ENCODE results near the gene MAPK8IP1.

Gene MAPK8IP1

GRCh38 chr11:45894555-45895247 is 9.2 kb downstream of the MAPK8IP1 start (continued):
- no peak for TF ChIP-seq PRDM1 (tag by site-specific recombination; IDR thresholded peaks at IDR 0.05)
- TF ChIP-seq GLIS2 (tag by site-specific recombination; IDR thresholded peaks at IDR 0.05) = no peak
- no peak for TF ChIP-seq ZNF354C (tag by site-specific recombination; IDR thresholded peaks at IDR 0.05; ENCODE audit: borderline replicate concordance, low read depth)
- no peak for TF ChIP-seq ZNF549 (tag by site-specific recombination; IDR thresholded peaks at IDR 0.05)
- TF ChIP-seq SP2 (tag by site-specific recombination; IDR thresholded peaks at IDR 0.05) = peak; percentile 34; the same call in 1 of the 2 replicates
- no peak for TF ChIP-seq ZNF837 (tag by site-specific recombination; IDR thresholded peaks at IDR 0.05)

- no peaks in the 10 kb centered on the region for H3K9me3 ChIP-seq (ENCODE audit: control insufficient read depth, insufficient read depth, low read depth, low read length)
- TF ChIP-seq, protein P1, sequence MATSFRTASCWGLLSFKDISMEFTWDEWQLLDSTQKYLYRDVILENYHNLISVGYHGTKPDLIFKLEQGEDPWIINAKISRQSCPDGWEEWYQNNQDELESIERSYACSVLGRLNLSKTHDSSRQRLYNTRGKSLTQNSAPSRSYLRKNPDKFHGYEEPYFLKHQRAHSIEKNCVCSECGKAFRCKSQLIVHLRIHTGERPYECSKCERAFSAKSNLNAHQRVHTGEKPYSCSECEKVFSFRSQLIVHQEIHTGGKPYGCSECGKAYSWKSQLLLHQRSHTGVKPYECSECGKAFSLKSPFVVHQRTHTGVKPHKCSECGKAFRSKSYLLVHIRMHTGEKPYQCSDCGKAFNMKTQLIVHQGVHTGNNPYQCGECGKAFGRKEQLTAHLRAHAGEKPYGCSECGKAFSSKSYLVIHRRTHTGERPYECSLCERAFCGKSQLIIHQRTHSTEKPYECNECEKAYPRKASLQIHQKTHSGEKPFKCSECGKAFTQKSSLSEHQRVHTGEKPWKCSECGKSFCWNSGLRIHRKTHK (tag by site-specific recombination; IDR thresholded peaks at IDR 0.05) = no peak
- TF ChIP-seq ZNF416 (tag by site-specific recombination; IDR thresholded peaks at IDR 0.05) (no peak), ZBTB10 (tag by site-specific recombination; IDR thresholded peaks at IDR 0.05) (no peak), KLF7 (tag by site-specific recombination; IDR thresholded peaks at IDR 0.05; ENCODE audit: borderline replicate concordance) (no peak), BCL6B (tag by site-specific recombination; IDR thresholded peaks at IDR 0.05) (no peak), OSR2 (tag by site-specific recombination; IDR thresholded peaks at IDR 0.05) (no peak), ZFP3 (tag by site-specific recombination; IDR thresholded peaks at IDR 0.05; ENCODE audit: low read depth) (no peak), ZNF544 (tag by site-specific recombination; IDR thresholded peaks at IDR 0.05) (no peak), PBX3 (CRISPR knock-in tag; IDR thresholded peaks at IDR 0.05) (no peak), ZNF530 (tag by site-specific recombination; IDR thresholded peaks at IDR 0.05; ENCODE audit: low read depth) (no peak)
- TF ChIP-seq, protein P2, sequence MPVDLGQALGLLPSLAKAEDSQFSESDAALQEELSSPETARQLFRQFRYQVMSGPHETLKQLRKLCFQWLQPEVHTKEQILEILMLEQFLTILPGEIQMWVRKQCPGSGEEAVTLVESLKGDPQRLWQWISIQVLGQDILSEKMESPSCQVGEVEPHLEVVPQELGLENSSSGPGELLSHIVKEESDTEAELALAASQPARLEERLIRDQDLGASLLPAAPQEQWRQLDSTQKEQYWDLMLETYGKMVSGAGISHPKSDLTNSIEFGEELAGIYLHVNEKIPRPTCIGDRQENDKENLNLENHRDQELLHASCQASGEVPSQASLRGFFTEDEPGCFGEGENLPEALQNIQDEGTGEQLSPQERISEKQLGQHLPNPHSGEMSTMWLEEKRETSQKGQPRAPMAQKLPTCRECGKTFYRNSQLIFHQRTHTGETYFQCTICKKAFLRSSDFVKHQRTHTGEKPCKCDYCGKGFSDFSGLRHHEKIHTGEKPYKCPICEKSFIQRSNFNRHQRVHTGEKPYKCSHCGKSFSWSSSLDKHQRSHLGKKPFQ (tag by site-specific recombination; IDR thresholded peaks at IDR 0.05) = no peak
Observed at GRCh38 chr11:45895553-45896259, 10.3 kb downstream of the MAPK8IP1 start.

More at GRCh38 chr11:45895553-45896259, 10.3 kb downstream of the MAPK8IP1 start:
- Histone ChIP-seq H3K27ac (ENCODE audit: extremely low read depth, low read depth, low read length) (no peak overlapping the region), H3K36me3 (ENCODE audit: control insufficient read depth in 2 of 2, insufficient read depth in 1 of 2, low read length in 2 of 2) (no peaks in the 10 kb centered on the region), H3K4me3 (ENCODE audit: low read depth, low read length) (no peak overlapping the region), H3K4me1 (ENCODE audit: control insufficient read depth, insufficient read depth, low read length) (peaks cover 4% of the 10 kb centered on the region; the same call in 1 of the 2 replicates)
- ChIA-PET POLR2A (interaction anchor here (0.9 kb wide), 1 partner anchor 22 kb away, joined by 3 read pairs; the partner anchor contains the start of gene PEX16), CTCF (interaction anchor here (0.8 to 1.5 kb wide), 2 partner anchors 22 to 23 kb away, joined by 3 to 9 read pairs; no protein-coding TSS in a partner anchor)

Data from HEK293 (cell line).